Left lung (tissue), 10 donors: Measurements from ENCODE around the gene MIOS. TPM values are rescaled to one million over a fixed set of nuclear protein-coding genes. Genes with fewer than 3 reads are reported as not detected.

Source experiments
- ATAC-seq: fragments of 200-7000 bp; cut with Tn5 transposase; one replicate; pipeline ENCODE4 v1.9.1; 2020; ENCODE audit warnings: moderate library complexity
- DNase-seq, 4 donors: peaks; one replicate each; pipeline ENCODE4 v3.0.0-alpha.2; 2013 to 2020
- H3K27ac ChIP-seq, 2 donors: fragments of 200-600 bp; sonication (generic) in 1 of 2; one replicate each; pipeline versions ENCODE4 v1.5.0 to v1.8.0; 2020 to 2021
- H3K27me3 ChIP-seq, 2 donors: fragments of 200-600 bp; sonication (generic) in 1 of 2; one replicate each; pipeline versions ENCODE4 v1.5.0 to v1.8.0; 2020 to 2021
- H3K36me3 ChIP-seq, 2 donors: fragments of 200-600 bp; sonication (generic) in 1 of 2; one replicate each; pipeline versions ENCODE4 v1.5.0 to v1.8.0; 2020 to 2021
- H3K4me1 ChIP-seq, 2 donors: fragments of 200-600 bp; one replicate each; pipeline ENCODE4 v1.8.0; 2021
- H3K4me3 ChIP-seq, 2 donors: fragments of 200-600 bp; sonication (generic) in 1 of 2; one replicate each; pipeline versions ENCODE4 v1.5.0 to v1.8.0; 2020 to 2021; ENCODE audit warnings: mild to moderate bottlenecking in 1 of 2
- H3K9me3 ChIP-seq, 2 donors: fragments of 200-600 bp; sonication (generic) in 1 of 2; one replicate each; pipeline versions ENCODE4 v1.5.0 to v1.8.0; 2020 to 2021
- CTCF ChIP-seq, 2 donors: fragments of 200-600 bp; sonication (generic) in 1 of 2; IDR thresholded peaks; one replicate each; pipeline versions ENCODE4 v1.5.0 to v1.8.0; 2021; ENCODE audit warnings: antibody characterized with exemption in 2 of 2
- intact Hi-C, 2 donors: fragments of 100-400 bp; cut with DNase I; formaldehyde crosslinking; loops; one replicate each; pipeline versions ENCODE4 v1.11.2 to v1.14.2; 2022
- polyA plus RNA-seq, 6 donors: library from polyadenylated mRNA; unstranded; fragments of 120-200 nt; gene quantifications; one replicate each; pipeline ENCODE4 v1.2.1, GENCODE V29; 2013; ENCODE audit not compliant: insufficient read length in 6 of 6
- total RNA-seq, 2 donors: library from RNA; stranded (reverse); fragmentation: NEBNext Ultra II Directional; extraction: Animal tissue kit (Norgen Biotek cat#: 25700); gene quantifications; one replicate each; pipeline ENCODE4 v1.2.1, GENCODE V29; 2021
- donor health status: DM: no; HTN: yes; CAD: no.
- donor health status: DM: no; HTN: no; CAD: no.

MIOS gene
- total and polyA plus RNA-seq, 8 donors = 25.3 to 40.1 (median 36.5) TPM

- peaks cover 0 to 22% of the 10 kb centered on the region in 2 donors for H3K4me1 ChIP-seq
- no peak for ATAC-seq
- DNase-seq = no peak
- no peak for TF ChIP-seq CTCF (IDR thresholded peaks at IDR 0.05)
- no peaks in the 10 kb centered on the region for H3K9me3 ChIP-seq
- no peak overlapping the region for H3K4me3 ChIP-seq
- H3K27me3 ChIP-seq = no peaks in the 10 kb centered on the region
- H3K36me3 ChIP-seq = peaks cover 0 to 8% of the 10 kb centered on the region in 2 donors
- H3K27ac ChIP-seq = no peak overlapping the region
- intact Hi-C loops = no loop called here
Observed at GRCh38 chr7:7577888-7578287, 11.2 kb downstream of the MIOS start.

GRCh38 chr7:7579638-7580037 lies 13.0 kb downstream of the MIOS start:
- Histone ChIP-seq H3K27me3 (no peaks in the 10 kb centered on the region), H3K36me3 (peaks cover 0 to 6% of the 10 kb centered on the region in 2 donors), H3K4me1 (peaks cover 0 to 22% of the 10 kb centered on the region in 2 donors), H3K4me3 (no peak overlapping the region), H3K9me3 (no peaks in the 10 kb centered on the region), H3K27ac (no peak overlapping the region)
- TF ChIP-seq CTCF (IDR thresholded peaks at IDR 0.05) = no peak
- ATAC-seq (no peak), DNase-seq (no peak)
- intact Hi-C loops = no loop called here

GRCh38 chr7:7581531-7582179 lies 15.0 kb downstream of the MIOS start:
- no peak for DNase-seq
- no peaks in the 10 kb centered on the region for H3K27me3 ChIP-seq
- peaks cover 0 to 6% of the 10 kb centered on the region in 2 donors for H3K36me3 ChIP-seq
- peaks cover 0 to 18% of the 10 kb centered on the region in 2 donors for H3K4me1 ChIP-seq
- H3K4me3 ChIP-seq = no peak overlapping the region
- H3K9me3 ChIP-seq = no peaks in the 10 kb centered on the region
- ATAC-seq = peak; percentile 67
- H3K27ac ChIP-seq = no peak overlapping the region
- TF ChIP-seq CTCF (IDR thresholded peaks at IDR 0.05) = no peak
- intact Hi-C loops = no loop called here

- DNase-seq (no peak), ATAC-seq (no peak)
- no peak overlapping the region for H3K27ac ChIP-seq
- TF ChIP-seq CTCF (IDR thresholded peaks at IDR 0.05) = no peak
- H3K4me3 ChIP-seq = no peak overlapping the region
- H3K4me1 ChIP-seq = peaks cover 0 to 14% of the 10 kb centered on the region in 2 donors
- H3K36me3 ChIP-seq = peaks cover 0 to 6% of the 10 kb centered on the region in 2 donors
- H3K9me3 ChIP-seq = no peaks in the 10 kb centered on the region
- intact Hi-C loops = no loop called here
- H3K27me3 ChIP-seq = no peaks in the 10 kb centered on the region
Observed at GRCh38 chr7:7582596-7582995, 15.9 kb downstream of the MIOS start.

GRCh38 chr7:7583731-7584130 lies 17.0 kb downstream of the MIOS start:
- no peaks in the 10 kb centered on the region for H3K27me3 ChIP-seq
- peaks cover 0 to 6% of the 10 kb centered on the region in 2 donors for H3K36me3 ChIP-seq
- peaks cover 0 to 7% of the 10 kb centered on the region in 2 donors for H3K4me1 ChIP-seq
- H3K27ac ChIP-seq = no peak overlapping the region
- no peak for TF ChIP-seq CTCF (IDR thresholded peaks at IDR 0.05)
- H3K9me3 ChIP-seq = no peaks in the 10 kb centered on the region
- DNase-seq (no peak), ATAC-seq (no peak)
- intact Hi-C loops = no loop called here
- no peak overlapping the region for H3K4me3 ChIP-seq
